IPS DF 4.7 (cell line): Measurements from ENCODE around the gene IRS2.

Experiments used
- DNase-seq: peaks from one replicate; pipeline ENCODE4 v3.0.0-alpha.2; 2013; ENCODE audit warnings: low spot score; ENCODE audit errors: extremely low read depth

The IRS2 gene

DNA sequence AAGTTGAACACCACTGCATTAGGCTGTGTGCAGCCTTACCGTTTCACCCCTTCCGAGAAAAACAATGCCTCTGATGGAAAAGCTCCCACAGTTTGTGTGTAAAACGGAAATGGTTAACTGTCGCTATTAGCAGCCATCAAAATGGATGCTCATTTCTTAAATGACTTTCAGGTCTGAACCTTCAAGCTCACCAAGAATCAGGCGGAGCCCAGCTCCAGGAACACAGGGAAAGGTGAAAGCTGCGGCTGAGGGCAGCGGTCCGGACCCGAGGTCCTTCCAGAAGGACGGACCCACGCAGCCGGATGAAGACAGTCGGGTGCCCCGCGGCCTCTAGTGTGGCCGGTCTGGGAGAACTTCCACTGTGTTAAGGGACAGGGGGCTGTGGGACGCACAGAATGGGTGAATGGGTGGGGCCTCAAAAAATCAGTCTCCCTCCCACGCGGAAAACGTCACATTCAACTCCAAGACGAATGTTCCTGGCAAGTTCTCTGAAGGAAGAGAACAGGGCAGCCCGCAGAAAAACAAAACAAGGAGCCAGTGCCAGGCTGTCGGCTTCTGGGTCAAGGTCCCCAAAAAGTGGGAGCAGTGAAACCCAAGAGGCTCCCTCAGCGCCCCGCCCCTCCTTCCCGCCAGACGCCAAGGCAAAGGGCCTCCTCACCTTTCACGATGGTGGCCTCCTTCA is 4.9 kb downstream of the IRS2 start:
- DNase-seq: no peak

DNA sequence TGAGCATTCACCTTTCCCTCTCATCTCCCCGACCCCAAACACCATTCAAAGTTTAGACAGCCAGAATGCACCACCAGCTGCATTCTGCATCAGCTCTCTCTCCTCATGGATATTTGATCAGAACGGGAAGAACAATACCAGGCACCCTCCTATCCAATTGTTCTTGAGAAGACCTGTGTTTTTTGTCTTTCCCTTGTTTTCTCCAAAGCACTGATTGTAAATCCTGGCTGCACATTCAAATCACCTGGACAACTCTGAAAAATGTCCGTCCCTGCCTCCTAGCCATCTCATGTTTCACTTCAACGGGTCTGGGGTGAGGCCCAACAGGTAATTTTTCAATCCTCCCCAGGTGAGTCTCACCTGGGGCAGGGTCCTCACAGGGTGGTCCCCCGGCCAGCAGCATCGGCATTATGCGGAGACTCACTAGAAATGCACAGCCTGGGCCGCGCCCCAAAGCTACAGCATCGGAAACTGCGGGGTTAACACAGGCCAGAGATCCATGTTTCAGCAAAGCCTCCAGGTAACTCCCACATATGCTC is 5.5 kb downstream of the IRS2 start:
- DNase-seq: no peak

DNA sequence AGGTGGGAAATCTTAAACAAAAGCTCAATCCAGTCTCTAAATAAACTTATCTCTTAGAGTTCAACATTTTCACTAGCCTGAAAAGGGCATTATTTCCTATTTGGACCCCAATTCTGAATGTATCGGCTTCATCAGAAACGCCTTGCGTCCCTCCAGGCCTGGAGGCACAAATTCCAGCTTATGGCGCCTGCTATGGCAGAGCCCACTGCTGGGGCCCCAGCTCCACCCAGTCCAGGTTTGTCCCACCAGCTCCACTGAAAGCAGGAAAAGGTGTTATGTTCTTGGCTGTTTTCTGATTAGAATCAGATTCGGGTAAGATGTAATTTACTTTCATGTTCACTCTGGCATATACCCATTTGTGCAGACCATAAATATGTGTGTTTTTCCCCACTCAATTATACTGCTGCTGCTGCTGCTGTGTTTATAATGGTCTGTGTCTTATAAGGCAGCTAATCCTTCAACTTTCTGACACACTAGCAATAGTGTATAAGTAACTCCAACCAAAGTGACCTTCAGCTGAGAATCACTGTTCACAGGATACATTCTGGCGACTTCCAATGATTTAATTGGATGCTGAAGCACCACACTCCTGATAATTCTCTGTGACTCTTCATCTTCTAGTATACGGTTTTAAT is 6.4 kb downstream of the IRS2 start:
- no peak for DNase-seq

DNA sequence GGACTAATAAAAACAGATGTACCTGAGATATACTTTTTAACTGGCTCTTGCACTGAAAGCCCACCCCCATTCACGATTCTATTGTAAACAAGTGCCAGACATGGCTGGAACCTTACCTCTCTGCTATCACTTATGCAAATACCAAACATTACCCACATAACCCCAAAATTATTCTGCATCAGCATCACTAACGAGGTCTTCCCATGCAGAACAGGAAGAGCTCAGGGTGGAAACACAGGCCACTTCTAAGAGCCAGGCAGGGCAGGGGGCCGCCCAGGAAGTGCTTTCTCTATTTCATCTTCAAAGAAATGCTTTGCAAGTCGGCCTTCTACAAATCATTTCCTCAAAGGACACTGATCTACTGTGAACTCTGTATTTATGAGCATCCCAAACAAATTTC is 7.3 kb downstream of the IRS2 start:
- DNase-seq: no peak

DNA sequence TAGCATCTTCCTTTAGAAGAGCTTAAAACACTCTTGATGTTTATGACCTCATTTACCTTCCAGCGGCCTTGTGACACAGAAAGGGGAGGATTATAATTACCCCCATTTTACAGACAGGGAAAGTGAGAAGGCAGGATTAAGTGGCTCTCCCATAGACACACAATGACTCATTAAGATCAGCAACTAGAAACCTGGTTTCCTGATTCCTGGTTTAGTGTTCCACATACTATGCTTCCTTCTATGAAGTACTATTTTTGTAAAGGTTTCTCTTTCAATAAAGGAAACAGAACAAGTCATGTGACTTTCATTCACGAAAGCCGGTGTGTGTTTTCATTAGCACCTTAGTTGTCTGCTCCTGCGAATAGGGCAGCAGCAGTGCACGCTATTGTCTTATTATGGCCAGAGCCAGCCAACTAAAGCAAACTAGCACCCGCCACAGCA is 8.3 kb downstream of the IRS2 start:
- DNase-seq: no peak

DNA sequence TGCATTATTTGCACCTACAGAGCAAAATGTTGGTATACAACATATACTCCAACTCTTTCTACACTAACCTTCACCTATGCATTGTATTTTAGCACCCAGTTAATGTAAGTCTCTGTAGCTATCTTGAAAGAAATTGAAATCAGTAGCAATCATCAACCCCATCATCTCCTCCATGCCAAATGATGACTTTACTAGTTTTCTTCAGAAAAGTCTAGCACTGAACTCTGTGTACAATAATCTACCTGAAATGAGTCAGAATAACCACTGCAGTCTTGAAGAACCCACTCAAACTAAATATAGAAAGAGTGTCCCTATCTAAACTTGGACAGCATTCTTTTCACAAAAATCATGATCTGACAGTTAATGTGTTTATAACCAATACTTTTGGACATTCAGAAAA is 9.8 kb downstream of the IRS2 start:
- DNase-seq: no peak

DNA sequence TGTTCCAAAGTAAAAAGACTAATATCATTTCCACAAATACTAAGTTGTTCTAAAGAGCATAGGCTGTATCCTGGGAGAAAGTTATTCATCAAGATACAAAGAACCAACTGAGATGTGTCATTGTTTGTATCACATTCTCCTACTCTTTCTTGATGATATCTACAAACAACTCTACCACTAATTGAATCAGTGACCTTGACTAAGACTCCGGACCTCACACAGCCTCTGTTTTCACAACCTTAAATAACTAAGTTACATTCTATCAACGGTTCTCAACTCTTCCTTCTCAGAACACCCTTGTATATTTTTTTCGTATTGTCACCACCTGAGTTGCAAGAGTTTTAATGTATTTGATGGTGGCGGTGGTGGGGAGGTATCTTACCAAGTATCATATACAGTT is 12.6 kb downstream of the IRS2 start:
- DNase-seq: no peak

DNA sequence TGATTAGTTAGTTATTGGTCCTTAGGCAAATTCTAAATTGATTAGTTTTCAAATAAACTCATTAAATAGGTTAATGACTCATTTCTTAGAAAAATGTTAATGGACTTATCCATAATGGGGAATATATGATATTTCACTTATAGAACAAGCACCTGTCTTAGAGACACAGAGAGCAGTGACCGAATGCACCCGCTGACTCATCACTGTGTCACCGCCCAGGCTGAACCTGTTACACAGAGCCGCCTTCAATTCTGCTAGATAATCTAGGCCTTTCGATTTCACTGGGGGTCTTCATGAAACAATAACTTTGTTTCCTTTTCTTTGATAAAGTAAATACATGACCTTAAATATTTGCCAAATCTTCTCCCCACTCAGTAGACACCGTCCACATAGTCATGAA is 13.1 kb downstream of the IRS2 start:
- no peak for DNase-seq

DNA sequence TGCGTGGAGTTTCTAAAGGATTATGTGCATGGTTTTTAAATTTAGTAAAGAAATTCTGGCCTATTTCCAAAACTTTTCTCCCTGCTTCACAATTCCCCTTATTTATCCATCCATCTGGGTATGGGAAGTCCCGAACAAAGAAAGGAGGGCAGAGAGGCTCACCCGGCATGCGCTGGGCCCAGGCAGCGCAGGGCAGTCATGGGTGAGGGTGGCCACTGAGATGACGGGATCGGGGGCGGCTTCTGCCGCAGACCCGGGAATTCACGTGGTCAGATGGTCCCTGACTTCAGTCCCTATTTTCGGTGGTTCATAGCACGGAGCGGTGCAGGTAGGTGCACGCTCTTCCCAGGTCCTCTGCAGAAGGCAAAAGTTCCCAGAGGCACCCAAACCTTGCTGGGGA is 14.5 kb downstream of the IRS2 start:
- no peak for DNase-seq

DNA sequence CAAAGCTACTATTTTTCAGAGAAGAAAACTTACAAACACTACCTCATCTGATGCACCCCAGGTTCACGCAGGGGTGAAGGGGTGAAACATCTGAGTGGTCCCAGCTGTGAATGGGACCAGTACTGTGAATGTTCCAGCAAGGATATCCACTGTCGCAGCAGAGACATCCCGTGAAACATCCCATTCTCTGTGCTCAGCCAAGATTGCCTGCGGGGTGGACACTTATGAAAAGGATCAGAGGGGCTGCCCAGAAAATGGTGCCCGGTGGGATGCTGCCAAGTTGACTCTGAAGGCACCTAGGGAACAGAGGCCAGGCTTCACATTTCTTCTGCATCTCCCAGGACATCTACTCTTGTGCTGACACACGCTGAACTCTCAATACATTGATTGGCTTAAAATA is 15.9 kb downstream of the IRS2 start:
- no peak for DNase-seq

DNA sequence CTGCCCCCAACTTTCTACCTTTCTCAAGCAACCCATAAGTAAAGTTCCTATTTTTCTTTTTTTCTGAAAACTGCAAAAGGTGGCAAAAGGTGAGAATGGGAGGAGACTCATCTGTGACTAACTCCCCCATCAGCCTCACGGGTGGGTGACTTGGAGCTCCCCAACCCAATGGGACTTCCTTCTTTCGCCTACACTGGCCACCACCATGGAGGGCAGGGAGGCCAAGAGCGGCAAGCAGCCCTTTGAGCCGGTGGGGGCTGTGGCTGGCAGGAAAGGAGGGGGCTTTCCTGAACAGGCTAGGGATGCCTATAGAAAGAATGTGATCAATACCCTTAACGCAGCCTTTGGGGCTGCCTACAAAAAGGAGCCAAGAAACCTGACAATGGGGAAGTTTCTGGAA is 16.5 kb downstream of the IRS2 start:
- DNase-seq: no peak

DNA sequence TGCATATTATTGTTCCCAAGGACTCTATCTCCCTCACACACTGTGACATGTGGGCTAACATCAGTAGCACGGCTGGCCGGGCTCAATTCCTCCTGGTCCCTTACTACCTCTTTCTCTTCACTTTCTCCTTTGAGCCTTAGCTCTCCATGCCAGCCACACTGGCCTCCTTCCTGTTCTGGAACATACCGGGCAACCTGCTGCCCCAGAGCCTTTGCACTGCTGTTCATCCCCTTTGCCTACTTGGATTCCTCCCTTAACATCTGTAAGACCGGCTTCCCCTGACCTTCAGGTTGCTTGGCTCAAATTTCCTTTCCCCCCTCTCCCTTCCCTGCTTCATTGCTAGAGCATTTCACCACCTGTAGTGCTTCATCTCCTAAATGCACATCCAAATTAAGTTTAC is 17.1 kb downstream of the IRS2 start:
- DNase-seq: no peak

DNA sequence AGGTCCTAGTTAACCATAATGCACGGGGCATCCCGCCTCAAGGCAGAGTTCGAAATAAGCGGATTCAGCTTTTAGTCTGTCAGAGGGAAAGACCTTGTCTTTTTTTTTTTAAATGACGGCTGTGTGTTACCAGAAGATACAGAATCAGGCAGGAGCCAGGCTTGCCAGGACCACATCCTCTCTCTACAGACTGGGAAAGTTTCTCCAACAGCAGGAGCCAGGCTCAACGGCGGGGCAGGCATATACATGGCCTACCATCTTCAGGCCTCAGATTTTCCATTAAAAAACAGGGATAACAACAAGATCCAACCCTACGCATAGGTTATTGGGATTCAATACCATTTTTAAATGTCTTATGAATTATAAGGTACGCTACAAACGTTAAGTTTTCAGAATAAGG is 17.8 kb downstream of the IRS2 start:
- DNase-seq: no peak

DNA sequence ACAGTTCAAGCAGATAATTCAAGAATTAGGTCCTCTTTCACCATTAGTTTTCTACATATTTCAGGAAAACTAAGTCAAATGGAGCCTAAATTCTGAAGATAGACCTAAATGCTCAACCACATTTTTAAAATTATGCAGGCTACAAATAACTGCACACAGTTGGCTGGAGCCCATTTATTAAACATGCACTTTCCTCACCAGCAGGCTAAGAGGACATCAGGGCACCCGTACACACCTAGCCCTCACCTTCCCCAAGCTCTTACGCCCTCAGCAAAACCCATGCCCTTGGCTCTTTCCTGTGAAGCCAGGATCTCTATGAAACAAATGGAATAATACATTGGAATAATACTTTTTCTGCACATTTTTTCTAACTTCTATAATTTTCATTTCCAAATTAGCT is 18.2 kb downstream of the IRS2 start:
- no peak for DNase-seq

DNA sequence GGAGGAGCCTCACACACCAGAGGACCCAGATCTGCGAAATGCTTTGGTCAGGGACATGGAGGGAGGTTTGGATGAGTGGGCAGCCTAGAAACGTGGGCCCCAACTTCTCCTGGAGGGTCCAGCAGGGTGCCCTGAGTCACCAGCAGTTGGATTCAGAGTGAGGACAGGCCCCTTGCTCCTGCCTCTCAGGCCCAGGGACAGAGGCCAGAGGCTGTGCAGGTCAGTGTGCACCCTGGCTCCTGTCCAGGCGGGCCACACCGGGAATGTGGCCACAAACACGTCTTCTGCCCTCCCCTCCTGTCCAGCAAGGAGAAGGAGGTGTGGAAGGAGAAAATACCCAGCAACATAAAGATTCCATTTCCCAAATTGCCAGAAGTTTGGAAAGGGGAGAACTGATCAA is 19.4 kb downstream of the IRS2 start:
- DNase-seq: no peak

DNA sequence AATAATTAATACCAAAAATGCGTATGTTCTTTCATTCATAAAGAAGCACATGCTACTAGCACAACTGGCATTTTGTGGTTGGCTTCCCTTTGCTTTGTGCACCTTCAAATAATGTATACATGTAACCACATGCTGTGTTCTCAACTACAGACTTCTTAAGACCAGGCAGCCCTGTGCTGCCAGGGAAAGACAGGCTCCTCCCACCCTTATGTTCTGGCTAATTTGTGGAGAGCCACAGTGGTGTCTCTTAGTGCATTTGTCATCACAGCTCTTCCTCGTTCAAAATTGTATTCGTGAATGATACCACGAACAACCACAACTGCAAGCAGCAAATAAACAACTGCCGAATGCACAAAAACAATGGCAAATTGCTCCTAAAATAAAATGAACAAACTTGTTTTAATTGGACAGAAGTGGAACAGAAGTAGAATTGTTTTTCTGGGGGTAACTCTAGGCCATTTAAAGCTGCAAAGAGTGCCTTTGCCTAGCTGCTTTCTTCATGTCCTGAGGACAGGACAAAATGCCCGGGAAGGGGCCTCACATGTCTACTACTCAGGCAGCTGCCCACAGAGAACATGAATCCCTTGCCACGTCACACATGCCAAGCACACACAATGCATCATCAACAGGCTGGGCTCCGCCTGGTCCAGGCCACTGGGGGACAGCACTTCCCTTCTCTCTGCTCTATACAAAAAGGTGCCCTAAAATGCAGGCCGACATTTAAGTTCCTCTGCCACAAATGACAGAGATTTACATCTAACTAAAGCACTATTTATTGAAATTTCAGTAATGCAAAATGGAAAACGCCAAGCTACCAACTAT is 21.7 kb downstream of the IRS2 start:
- no peak for DNase-seq

DNA sequence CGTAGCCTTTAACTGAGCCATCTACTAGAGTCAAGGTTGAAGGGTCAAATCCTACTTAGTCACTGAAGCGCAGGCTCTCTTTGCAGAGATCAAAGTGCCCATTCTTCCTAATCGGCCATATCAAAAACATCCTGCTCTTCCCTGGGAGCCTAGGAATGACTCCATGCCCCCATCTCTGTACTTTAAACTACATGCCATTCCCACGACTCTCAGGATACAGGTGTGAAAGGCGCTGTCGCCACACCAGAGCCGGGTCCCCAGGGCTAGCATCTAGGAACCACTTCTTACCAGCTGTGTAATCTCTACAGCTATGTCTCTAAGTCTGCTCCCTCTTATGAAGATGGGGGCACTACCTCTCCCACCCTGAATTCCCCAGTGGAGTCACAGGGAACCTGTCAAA is 22.3 kb downstream of the IRS2 start:
- DNase-seq: no peak

DNA sequence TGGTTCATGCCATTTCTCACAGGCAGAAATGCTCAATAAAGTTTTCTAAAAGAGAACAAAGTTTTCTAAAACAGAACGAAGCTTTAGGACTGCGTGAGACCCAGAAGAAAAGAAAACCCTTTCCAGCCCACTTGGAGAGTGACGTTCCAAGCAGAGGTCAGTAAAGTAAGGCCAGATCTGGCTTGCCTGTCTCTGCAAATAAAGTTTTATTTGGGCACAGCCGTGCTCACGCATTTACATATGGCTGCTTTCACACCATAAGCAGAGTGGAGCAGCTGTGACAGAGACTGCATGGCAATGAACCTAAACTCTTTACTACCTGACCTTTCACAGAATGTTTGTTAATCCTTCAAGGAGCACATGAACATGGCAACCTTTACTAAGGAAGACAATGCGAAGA is 23.6 kb downstream of the IRS2 start:
- DNase-seq: no peak

DNA sequence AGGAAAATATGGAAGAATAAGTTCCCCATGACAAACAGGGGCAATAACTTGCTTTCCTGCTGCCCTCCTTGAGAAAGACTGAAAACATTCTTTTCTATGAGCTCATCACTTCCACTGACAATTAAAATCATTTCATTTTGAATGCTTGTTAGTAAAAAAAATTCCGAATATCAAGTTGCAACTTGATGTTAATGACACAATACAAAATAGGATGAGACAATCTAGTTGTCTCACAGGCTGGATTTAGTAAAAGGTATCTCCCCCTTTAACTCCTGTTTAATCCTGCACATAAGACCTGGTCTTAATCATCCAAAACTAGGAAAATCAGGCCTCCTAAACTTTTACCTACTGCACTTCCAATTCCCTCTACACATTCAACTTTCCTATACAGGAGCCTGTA is 24.7 kb downstream of the IRS2 start:
- no peak for DNase-seq

DNA sequence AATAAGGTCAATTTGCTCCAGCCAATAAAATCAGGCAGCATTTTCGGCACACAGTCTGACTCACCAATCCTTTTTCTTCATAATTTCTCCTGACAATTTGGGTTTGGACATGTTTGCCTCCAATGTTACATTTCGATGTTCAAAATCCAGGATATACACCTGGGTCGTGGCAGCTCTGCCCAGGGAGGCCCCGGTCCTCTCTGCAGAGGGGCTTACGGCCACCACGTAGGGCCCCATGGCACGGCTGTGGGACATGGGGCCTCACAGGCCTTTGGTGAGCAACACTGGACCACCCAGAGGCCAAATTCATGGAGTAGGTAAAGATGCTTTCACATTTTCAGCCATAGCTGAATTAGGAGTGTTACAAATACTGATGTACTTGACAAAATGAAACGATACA is 25.4 kb downstream of the IRS2 start:
- DNase-seq: no peak

DNA sequence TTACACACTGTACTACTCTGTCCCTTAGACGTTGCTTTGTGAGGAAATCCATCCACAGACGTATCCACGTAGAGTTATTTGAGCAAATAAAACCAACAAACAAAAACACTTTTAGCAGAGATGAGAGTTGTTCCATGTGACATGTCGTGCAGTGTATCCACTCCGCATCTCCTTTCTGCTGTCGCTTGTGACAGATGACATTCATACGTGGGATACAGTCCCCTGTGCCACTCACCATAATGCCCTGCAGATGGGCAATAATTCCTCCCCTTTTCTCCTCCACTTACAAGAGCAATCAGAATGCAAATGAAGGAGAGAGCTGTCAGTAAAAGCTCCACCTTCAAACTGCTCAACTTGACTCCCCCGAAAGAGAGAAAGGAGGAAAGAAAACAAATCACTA is 26.0 kb downstream of the IRS2 start:
- DNase-seq: no peak

DNA sequence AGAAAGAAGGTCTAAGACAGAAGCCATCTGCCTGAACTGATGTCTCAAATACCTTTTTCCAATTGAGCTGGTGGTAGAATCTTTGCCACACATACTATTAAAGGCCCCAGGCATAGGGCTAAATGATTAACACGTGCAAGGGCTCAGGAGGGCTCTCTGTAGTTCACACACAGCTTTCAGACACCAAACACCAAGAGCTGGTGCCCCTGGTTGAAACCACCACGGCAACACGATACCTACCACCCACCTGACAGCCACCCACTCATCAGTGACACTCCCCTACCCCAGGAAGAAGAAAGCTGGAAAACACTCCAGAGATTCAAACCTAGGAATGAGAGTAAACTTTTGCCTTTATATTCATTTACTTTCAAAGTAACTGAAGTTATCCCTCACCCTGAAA is 26.8 kb downstream of the IRS2 start:
- no peak for DNase-seq
